HG03442 (cell line): ENCODE data around the gene KIF2B.
"Not testable (repeated sequence)": the region's sequence is repeated elsewhere in the genome, so short reads cannot be mapped to it uniquely, and the experiment has no call there.

Experiments
- ATAC-seq: cut with Tn5 transposase; IDR thresholded peaks from one replicate; pipeline ENCODE4 v1.9.1; 2021; ENCODE audit warnings: mild to moderate bottlenecking, moderate library complexity; ENCODE audit not compliant: unreplicated experiment

Gene KIF2B, protein sequence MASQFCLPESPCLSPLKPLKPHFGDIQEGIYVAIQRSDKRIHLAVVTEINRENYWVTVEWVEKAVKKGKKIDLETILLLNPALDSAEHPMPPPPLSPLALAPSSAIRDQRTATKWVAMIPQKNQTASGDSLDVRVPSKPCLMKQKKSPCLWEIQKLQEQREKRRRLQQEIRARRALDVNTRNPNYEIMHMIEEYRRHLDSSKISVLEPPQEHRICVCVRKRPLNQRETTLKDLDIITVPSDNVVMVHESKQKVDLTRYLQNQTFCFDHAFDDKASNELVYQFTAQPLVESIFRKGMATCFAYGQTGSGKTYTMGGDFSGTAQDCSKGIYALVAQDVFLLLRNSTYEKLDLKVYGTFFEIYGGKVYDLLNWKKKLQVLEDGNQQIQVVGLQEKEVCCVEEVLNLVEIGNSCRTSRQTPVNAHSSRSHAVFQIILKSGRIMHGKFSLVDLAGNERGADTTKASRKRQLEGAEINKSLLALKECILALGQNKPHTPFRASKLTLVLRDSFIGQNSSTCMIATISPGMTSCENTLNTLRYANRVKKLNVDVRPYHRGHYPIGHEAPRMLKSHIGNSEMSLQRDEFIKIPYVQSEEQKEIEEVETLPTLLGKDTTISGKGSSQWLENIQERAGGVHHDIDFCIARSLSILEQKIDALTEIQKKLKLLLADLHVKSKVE

GRCh38 chr17:53822764-53823163, at the start of gene KIF2B:
TSS of gene KIF2B (plus strand) at chr17:53822927. CDS start at chr17:53823034, 107 bp downstream.
- no peak for ATAC-seq

DNA sequence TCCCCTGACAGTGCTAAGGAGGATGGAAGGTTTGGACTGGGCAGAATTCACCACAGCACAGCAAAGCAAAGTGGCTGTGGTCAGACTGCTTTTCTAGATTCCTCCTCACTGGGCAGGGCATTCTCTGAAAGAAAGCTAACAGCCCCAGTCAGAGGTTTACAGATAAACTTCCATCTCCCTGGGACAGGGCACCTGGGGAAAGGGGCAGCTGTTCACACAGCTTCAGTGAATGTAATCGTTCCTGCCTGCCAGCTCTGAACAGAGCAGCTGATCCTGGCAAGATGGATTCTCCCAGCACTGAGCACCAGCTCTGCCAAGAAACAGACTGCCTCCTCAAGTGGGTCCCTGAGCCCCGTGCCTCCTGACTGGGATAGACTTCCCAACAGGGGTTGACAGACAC, 42.4 kb upstream of the KIF2B start:
- ATAC-seq: no peak

DNA sequence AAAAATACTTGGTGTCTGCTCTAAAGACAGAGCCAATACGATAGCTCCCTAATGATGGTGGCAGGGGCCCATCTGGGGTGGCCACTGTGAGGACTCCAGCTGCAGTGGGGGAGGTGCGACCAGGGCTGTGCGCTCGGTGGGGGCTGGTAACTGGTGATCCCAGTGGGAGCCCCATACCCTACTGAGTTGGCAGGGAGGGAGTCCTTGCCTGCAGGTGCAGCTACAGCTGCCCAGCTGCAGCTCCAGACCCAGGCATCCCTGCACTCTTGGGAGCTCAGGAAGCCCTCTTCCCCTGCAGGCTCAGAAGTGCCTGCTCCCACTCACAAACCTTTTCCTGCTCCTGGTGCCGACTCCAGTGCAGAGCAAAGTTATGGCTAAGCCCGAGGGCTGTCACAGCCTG, 31.2 kb upstream of the KIF2B start:
- no peak for ATAC-seq

- no peak for ATAC-seq
Observed at GRCh38 chr17:53792451-53792850, 30.3 kb upstream of the KIF2B start.

- ATAC-seq: no peak
Observed at GRCh38 chr17:53792997-53793396, 29.7 kb upstream of the KIF2B start.

GRCh38 chr17:53794875-53795274, 27.9 kb upstream of the KIF2B start:
- no peak for ATAC-seq

DNA sequence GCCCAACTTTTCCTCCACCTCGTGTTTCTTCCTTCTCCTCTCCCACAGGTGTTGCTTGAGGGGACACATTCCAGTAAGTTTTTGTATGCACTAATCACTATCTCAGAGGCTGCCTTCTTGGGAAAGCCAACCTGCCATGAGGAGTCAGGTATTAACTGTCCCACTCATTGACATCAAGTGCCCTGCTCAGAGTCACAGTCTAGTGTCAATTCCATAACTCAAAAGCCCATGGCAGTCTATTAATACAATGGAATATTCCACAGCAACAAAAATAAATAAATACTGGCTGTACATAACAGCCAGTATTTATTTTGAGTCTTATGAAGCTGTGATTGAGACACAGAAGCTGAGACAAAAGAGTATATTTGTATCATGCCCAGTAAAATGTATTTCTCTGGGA, 26.1 kb upstream of the KIF2B start:
- no peak for ATAC-seq

- ATAC-seq: no peak
Observed at GRCh38 chr17:53797501-53797900, 25.2 kb upstream of the KIF2B start.

DNA sequence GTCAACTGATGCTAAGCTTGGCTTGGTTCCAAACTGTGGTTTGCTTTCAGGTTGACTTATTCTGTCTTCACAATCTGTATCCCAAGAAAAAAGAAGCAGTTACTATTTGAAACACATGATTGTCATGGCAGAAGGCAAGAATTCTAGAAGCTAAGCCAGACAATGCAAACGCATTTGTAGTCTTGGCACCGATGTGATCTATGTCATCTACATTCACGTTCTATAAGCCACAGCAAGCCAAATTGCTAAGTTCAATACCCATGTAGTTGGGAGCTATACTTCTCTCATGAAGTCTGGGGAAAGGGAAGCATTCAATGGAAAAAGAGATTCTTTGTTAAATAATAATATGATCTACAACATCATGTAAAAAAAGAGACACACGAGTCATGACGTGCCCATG, 18.3 kb upstream of the KIF2B start:
- no peak for ATAC-seq

- ATAC-seq: no peak
Observed at GRCh38 chr17:53806473-53806872, 16.3 kb upstream of the KIF2B start.

DNA sequence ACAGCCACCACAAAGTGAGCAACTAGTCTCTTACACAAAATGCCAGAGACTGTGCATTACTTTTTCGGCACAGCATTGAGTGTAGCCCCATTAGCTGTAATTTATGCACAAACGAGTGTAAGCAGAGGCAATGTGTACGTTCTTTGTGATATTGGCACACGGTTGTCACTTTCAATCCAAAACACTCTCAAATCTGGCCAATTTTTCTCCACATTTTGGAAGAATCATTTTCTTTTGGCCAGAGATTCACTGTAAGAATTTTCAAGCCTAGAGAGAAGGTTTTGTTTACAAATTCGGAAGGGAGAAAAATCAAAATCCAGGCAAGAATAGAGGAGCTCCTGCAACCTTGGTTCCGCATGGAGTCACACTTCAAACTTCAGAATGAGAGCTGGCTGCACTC, 15.4 kb upstream of the KIF2B start:
- ATAC-seq: no peak

DNA sequence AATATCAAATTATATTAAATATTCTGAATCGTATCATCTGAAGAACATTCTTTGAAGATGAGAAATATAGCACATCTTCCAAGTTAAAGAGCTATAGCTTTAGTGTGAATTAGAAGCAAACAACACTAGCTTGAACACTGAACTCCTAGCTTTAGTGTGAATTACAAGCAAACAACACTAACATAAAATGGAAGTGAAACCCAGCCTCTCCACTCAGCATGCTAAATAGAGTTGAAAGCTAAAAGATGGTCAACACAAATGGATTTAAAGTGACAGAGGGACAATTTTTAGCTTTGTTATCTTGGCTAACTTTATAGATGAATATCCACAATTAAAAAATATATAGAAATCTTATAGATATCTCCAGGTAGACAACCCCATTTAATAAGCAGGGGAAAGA, 4.5 kb upstream of the KIF2B start:
- ATAC-seq: no peak

DNA sequence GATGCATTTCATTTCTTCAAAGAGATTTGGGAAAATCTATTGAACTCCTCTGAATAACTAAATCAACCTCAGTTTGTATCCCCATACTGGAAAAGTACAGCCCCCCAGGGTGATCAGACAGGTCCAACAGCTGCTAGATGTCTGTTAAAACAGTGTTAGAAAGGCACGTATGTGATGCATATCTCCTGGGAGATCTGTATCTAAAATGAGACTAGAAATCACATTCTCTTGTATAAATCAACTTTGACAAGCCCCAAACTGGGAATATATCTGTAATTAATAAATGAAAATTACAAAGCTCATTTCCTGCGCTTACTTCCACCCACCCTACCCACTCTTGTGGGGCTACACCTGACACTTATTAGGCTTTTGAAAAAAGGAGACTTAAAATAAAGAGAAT, 3.8 kb upstream of the KIF2B start:
- ATAC-seq: no peak

GRCh38 chr17:53819956-53820355, 2.8 kb upstream of the KIF2B start:
- ATAC-seq: no peak

- no peak for ATAC-seq
Observed at GRCh38 chr17:53823341-53824050, 769 bp downstream of the KIF2B start.

DNA sequence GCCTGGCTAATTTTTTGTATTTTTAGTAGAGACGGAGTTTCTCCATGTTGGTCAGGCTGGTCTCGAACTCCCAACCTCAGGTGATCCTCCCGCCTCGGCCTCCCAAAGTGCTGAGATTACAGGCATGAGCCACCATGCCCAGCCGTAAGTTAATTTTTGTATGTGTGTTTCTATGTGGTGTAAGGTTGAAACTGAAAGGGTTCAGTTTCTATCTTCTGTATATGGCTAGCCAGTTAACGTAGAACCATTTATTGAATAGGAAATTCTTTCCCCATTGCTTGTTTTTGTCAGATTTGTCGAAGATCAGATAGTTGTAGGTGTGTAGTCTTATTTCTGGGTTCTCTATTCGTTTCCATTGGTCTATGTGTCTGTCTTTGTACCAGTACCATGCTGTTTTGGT, 12.0 kb downstream of the KIF2B start:
- ATAC-seq: not testable (repeated sequence)

DNA sequence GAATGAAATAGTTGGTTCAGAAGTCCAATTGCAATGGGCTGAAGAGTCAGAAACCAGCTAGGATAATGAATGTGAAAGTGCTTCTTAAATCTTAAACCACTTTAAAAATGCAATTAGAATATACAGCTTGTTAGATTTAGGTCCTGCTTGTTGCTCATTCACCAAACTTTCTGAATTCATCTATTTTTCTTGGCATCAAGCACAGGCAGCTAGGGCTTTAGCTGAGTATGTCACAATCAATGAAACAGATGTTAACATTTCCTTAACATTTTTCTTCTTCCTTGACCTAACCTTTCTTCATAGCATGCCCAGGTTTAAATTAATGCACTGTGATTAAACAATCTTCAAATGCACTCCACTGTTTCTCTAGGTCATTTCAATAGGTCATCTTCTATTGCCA, 14.4 kb downstream of the KIF2B start:
- no peak for ATAC-seq

DNA sequence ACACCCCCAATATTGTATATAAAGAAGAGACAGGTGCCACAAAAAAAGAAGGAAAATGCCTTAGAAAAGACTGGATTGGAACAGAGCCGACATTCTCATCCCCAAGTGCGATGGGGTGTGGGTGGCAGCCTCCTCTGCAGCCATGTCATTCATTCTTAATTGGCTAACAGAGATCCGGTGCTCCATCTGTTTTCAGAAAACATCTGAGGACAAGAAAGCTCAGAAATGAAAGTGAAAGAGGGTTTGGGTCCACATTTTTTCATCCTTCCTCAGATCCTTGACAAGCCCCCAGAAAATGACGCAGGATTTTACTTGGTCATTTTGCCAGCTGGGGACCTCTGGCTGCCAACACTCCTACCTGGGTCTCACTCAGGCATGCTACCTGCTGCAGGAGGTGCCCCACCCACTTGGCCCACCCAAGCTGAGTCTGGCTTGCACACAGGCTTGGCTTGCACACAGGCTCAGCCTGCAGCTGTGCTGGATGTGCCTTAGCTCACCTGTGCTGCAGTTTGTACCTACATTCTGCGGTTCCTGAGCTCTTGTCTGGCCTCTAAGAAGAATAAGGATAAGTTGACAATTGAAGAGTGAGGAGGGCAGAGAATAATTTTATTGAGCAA, 21.9 kb downstream of the KIF2B start:
- ATAC-seq: no peak

DNA sequence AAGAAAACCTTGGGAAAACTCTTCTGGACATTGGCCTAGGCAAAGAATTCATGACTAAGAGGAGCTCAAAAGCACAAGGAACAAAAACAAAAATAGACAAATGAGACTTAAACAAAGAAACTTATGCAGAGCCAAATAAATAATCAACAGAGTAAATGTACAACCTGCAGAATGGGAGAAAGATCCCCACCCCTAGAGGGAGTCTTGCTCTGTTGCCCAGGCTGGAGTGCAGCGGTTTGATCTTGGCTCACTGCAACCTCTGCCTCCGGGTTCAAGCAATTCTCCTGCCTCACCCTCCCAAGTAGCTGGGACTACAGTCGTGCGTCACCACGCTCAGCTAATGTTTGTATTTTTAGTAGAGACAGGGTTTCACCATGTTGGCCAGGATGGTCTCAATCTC, 48.4 kb downstream of the KIF2B start:
- not testable (repeated sequence) for ATAC-seq
